ACC112 (cell line): ENCODE results near the gene GABARAPL2.

Experiments
- H2AFZ ChIP-seq: fragments of 200-600 bp; sonication (generic); one replicate; pipeline ENCODE4 v1.6.0; 2017; ENCODE audit warnings: antibody characterized with exemption, low read length; ENCODE audit not compliant: unreplicated experiment
- H3K27ac ChIP-seq: fragments of 200-600 bp; sonication (generic); 2 replicates; pipeline ENCODE4 v1.5.1; 2014; ENCODE audit warnings: low read depth, mild to moderate bottlenecking, antibody characterized with exemption, low read length, moderate library complexity
- H3K27me3 ChIP-seq: fragments of 200-600 bp; sonication (generic); 2 replicates; pipeline ENCODE4 v1.6.1; 2014; ENCODE audit warnings: mild to moderate bottlenecking, antibody characterized with exemption, low read length, moderate library complexity, mixed read lengths; ENCODE audit not compliant: insufficient read depth
- H3K36me3 ChIP-seq: fragments of 200-600 bp; sonication (generic); 2 replicates; pipeline ENCODE4 v1.6.1; 2016; ENCODE audit warnings: mild to moderate bottlenecking, antibody characterized with exemption, low read length, moderate library complexity, mixed read lengths; ENCODE audit not compliant: insufficient read depth
- H3K4me1 ChIP-seq: fragments of 200-600 bp; sonication (generic); one replicate; pipeline ENCODE4 v1.6.1; 2016; ENCODE audit warnings: low read length, mixed read lengths; ENCODE audit not compliant: insufficient read depth, unreplicated experiment, control insufficient read depth
- H3K4me3 ChIP-seq: fragments of 200-600 bp; sonication (generic); 2 replicates; pipeline ENCODE4 v1.5.1; 2014; ENCODE audit warnings: mild to moderate bottlenecking, low read depth, low read length
- H3K79me2 ChIP-seq: fragments of 200-600 bp; sonication (generic); one replicate; pipeline ENCODE4 v1.6.0; 2016; ENCODE audit warnings: low read length; ENCODE audit not compliant: control insufficient read depth, unreplicated experiment, insufficient read depth

GABARAPL2 gene

DNA sequence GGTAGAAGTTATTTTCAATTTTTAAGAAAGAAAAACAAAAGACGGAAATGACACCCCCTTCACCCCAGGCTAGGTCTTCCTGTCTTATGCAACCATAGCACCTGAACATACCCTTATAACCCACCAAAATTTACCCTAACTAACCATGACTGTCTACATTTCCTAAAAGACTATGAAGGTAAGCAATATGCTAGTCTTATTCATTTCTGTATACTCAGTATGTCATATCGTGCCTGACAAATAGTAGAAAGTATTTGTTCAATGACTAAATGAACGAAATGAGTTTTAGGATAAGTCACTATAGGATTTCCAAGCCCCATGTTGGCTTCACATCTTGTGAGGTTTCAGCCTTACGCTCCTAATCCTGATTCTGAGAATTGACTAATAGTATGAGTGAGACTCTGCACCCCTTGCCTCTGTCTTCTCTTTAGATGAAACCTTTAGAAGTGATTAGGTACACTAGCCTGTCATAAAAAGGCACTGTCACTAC lies 50.4 kb downstream of the GABARAPL2 start:
- Histone ChIP-seq H3K4me1 (peaks cover 24% of the 10 kb centered on the region), H3K4me3 (no peak overlapping the region), H3K36me3 (peaks cover 34% of the 10 kb centered on the region), H3K27ac (no peak overlapping the region), H2AFZ (no peak overlapping the region), H3K79me2 (peaks cover 7% of the 10 kb centered on the region), H3K27me3 (no peaks in the 10 kb centered on the region)

DNA sequence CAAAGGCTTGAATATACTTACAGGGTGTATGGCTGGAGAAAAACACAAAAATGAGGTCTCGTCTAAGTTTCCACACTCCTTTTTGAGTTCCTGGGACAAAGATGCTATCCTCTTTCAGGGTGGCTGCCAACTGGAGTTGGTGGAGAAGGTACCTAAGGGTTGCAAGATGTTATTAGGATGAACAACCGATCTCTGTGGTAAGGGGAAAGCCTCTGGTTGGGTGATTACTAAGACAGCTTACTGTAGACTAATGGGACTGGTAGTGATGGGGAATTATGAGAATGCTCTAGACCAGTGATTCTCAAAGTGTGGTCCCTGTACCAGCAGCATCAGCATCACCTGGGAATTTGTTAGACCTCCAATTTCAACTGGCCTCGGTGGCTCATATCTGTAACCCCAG lies 50.9 kb downstream of the GABARAPL2 start:
- no peak overlapping the region for H2AFZ ChIP-seq
- no peak overlapping the region for H3K27ac ChIP-seq
- no peaks in the 10 kb centered on the region for H3K27me3 ChIP-seq
- H3K79me2 ChIP-seq: peaks cover 12% of the 10 kb centered on the region
- H3K4me3 ChIP-seq: no peak overlapping the region
- H3K4me1 ChIP-seq: peaks cover 26% of the 10 kb centered on the region
- peaks cover 33% of the 10 kb centered on the region for H3K36me3 ChIP-seq

DNA sequence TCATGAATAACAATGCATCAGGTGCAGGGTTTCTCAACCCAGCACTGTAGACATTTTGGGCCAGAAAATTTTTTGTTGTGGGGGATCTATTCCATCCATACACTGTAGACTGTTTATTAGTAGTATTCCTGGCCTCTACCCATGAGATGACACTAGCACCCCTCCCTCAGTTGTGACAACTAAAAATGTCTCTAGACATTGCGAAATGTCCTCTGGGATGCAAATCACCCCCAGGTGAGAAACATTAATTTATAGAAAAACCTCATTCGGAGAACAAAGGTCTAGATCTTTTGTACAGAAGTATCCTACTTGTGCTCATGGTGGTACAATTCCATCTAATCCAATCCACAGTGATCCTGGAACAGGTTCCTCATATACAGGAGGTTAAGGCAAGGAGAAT lies 52.6 kb downstream of the GABARAPL2 start:
- Histone ChIP-seq H3K79me2 (peaks cover 12% of the 10 kb centered on the region), H2AFZ (no peak overlapping the region), H3K4me1 (peaks cover 26% of the 10 kb centered on the region), H3K4me3 (no peak overlapping the region), H3K27me3 (no peaks in the 10 kb centered on the region), H3K36me3 (peaks cover 17% of the 10 kb centered on the region), H3K27ac (no peak overlapping the region)

DNA sequence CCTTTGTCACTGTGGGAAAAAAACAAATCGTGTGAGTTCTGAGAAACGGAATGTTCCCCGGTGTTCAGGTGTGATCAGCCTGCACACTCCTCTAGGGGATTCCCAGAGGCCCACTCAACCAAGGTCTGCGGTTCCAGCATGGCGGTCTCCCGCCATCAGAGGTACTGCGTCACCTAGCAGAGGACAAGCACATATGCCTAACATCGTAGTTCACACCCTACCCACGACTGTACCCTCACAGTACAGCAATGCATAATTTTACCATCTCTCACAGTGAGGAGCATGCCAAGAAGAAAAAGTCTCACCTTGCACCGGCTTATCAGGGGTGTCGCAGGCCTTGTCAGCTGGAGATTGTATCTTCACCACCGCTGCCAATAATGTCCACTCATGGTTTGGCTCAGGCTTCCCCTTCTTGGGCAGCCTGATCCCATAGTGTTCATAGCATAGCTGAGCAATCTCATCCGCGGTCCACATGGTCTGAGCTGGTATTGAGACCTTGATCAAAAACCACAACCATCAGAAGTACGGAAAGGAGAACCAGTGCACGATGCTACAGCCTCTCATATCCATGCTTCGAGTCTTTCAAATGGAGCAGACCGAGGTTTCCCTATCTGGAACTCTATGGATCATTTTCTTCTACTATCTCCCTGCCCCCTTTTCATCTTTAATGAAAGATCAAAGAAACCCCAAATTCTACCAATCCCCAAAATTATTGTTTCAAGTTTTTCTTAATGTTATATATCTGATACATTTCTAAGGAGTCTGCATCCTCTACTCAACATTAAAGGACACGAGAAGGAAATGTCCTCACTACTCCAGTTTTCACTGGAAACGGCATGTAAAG lies 54.4 kb downstream of the GABARAPL2 start:
- Histone ChIP-seq H3K79me2 (peaks cover 12% of the 10 kb centered on the region), H3K4me1 (peaks cover 24% of the 10 kb centered on the region), H3K27me3 (no peaks in the 10 kb centered on the region), H3K36me3 (peaks cover 14% of the 10 kb centered on the region), H3K4me3 (peak overlapping the region; percentile 6), H2AFZ (no peak overlapping the region), H3K27ac (no peak overlapping the region)

DNA sequence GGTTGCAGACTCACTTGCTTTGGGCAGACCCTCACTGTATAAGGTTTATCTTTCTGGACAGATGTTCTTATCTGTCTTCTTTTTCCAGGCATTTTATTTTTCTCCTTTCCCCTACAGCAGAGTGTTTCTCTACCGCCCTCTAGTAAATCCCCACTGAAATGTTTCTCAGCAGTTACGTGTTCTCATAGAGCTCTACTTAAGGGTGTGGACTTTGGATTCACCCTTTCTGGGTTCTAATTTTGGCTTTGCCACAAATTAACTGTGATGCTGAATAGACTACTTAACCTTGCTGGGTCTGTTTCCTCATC lies 54.9 kb downstream of the GABARAPL2 start:
- Histone ChIP-seq H3K79me2 (peaks cover 12% of the 10 kb centered on the region), H3K4me3 (peak overlapping the region; percentile 81), H2AFZ (no peak overlapping the region), H3K27me3 (no peaks in the 10 kb centered on the region), H3K36me3 (peaks cover 18% of the 10 kb centered on the region), H3K4me1 (peaks cover 26% of the 10 kb centered on the region), H3K27ac (no peak overlapping the region)

DNA sequence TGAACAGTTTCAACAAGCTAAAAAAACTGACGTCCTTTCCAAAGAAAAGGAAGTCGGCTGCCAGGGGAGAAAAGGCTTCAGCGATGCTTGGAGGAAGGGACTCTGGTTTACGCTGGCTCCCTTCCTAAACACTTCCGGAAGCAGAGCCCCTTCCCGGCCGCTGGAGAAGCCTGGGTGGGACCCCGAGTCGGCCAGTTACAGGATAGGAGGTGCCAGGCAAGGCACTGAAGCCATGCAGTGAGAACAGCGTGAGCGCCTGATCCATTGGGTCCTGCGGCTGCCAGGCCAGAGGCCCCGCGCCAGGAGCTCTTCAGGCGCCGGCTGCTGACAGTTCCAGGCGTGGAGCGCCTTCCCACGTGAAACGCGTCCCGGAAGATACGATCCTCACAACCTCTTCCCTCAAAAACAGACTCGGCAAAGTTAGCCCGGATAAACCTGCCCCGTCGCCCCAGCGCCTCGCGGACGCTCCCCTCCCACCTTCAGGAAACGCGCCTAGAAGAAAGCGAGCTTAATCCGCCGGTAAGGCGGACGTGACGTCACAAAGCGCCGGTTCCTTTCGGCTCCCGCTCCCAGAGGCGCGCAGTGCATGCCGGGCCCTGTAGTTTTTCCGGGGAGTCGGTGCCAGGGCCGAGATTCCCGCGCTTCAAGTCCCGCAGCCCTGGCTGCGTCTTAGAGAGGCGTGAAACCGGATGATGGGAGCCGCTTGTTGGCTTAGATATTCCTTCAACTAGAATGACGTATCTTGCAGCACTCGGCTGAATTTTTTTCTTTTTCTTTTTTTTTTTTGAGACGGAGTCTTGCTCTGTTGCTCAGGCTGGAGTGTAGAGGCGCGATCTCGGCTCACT lies 56.8 kb downstream of the GABARAPL2 start, which contains the start of gene ADAT1:
Gene ADAT1 (minus strand): TSS at position 521 of the 845 bp plus-strand sequence. CDS start 2,482 bp downstream, outside the sequence.
- Histone ChIP-seq H3K79me2 (peaks cover 12% of the 10 kb centered on the region), H3K27me3 (no peaks in the 10 kb centered on the region), H2AFZ (peak within 1 kb of the TSS; percentile 69), H3K27ac (peak within 1 kb of the TSS; percentile 69), H3K4me1 (peaks cover 27% of the 10 kb centered on the region), H3K4me3 (peak within 1 kb of the TSS; percentile 81), H3K36me3 (peaks cover 24% of the 10 kb centered on the region)

DNA sequence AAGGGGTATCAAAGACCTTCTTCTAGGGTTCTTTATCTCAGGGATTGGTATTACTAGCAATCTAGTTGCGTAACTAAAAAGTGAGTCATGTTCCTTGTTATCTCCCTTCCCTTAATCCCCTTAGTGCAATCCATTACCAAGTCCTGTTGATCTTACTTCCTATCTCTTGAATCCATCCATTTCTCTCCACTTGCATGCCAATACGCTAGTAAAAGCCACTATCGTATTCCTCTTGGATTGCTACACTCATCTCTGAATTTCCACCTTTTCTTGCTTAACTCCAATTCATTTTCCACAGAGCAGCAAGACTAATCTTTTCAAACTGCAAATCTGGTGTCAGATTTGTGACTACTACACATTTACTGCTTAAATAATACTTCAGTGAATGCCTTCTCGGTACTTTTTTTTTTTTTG lies 58.7 kb downstream of the GABARAPL2 start:
- Histone ChIP-seq H3K79me2 (peaks cover 12% of the 10 kb centered on the region), H3K4me3 (no peak overlapping the region), H2AFZ (no peak overlapping the region), H3K27ac (peak overlapping the region; percentile 44), H3K36me3 (peaks cover 37% of the 10 kb centered on the region), H3K4me1 (peaks cover 30% of the 10 kb centered on the region), H3K27me3 (no peaks in the 10 kb centered on the region)

DNA sequence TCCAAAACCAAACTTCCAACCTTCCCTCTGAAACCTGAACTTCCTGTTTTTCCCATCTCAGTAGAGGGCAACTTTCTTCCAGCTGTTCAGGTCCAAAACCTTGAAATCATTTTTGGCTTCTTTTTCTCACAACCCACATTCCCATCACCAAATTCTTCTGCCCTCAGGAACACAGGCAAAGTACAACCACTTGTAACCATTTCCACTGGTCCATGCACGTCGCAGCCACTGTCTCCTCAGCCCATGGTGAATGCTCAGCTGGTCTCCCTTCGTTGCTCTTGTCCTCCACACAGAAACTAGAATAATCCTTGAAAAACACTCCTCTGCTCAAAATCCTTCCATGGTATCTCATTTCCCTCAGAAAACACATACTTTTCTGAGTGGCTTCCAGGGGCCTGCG lies 60.6 kb downstream of the GABARAPL2 start:
- H3K4me3 ChIP-seq: no peak overlapping the region
- peaks cover 7% of the 10 kb centered on the region for H3K79me2 ChIP-seq
- no peak overlapping the region for H2AFZ ChIP-seq
- H3K27me3 ChIP-seq: no peaks in the 10 kb centered on the region
- H3K4me1 ChIP-seq: peaks cover 19% of the 10 kb centered on the region
- H3K27ac ChIP-seq: no peak overlapping the region
- peaks cover 52% of the 10 kb centered on the region for H3K36me3 ChIP-seq
